Activated naive CD8-positive, alpha-beta T cell treated with anti-CD3 and anti-CD28 coated beads, Interleukin-2, amount 50 U/mL, for 24 hours (primary cell): ENCODE measurements around the gene LBP.

Experiments
- ATAC-seq: fragments of 150-1000 bp; cut with Tn5 transposase; one replicate; pipeline ENCODE4 v1.10.0; 2021
- DNase-seq: peaks from one replicate; pipeline ENCODE4 v3.0.0; 2021
- H3K27ac Mint-ChIP-seq: one replicate; pipeline ENCODE4 v1.8.0; 2021; ENCODE audit warnings: mild to moderate bottlenecking, mixed read lengths
- H3K27me3 Mint-ChIP-seq: one replicate; pipeline ENCODE4 v1.8.0; 2021; ENCODE audit warnings: mixed read lengths
- H3K36me3 Mint-ChIP-seq: one replicate; pipeline ENCODE4 v1.8.0; 2021; ENCODE audit warnings: low read depth, mixed read lengths
- H3K4me1 Mint-ChIP-seq: one replicate; pipeline ENCODE4 v1.8.0; 2021; ENCODE audit warnings: mixed read lengths
- H3K4me3 Mint-ChIP-seq: one replicate; pipeline ENCODE4 v1.8.0; 2021; ENCODE audit warnings: mild to moderate bottlenecking, moderate library complexity, mixed read lengths
- H3K9me3 Mint-ChIP-seq: one replicate; pipeline ENCODE4 v1.8.0; 2021; ENCODE audit warnings: mixed read lengths

LBP gene, protein sequence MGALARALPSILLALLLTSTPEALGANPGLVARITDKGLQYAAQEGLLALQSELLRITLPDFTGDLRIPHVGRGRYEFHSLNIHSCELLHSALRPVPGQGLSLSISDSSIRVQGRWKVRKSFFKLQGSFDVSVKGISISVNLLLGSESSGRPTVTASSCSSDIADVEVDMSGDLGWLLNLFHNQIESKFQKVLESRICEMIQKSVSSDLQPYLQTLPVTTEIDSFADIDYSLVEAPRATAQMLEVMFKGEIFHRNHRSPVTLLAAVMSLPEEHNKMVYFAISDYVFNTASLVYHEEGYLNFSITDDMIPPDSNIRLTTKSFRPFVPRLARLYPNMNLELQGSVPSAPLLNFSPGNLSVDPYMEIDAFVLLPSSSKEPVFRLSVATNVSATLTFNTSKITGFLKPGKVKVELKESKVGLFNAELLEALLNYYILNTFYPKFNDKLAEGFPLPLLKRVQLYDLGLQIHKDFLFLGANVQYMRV

DNA sequence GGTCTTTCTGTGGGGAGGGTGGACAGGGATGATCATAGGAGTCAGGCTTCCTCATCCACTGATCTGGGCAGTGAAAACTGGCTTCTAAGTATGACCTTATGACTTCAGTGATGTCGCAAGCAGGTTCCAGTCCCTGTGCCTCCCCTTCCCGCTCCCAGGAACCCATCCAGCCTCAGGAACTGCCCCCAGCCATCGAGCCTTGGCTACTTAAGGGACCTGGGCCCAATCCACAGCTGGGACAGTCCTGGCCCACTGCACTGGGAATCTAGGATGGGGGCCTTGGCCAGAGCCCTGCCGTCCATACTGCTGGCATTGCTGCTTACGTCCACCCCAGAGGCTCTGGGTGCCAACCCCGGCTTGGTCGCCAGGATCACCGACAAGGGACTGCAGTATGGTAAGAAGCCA lies at the start of gene LBP:
TSS of gene LBP (plus strand) at position 236 of the 405 bp plus-strand sequence. CDS start at position 271, 35 bp downstream.
- DNase-seq (no peak), ATAC-seq (no peak)
- H3K4me1 Mint-ChIP-seq = no peaks in the 10 kb centered on the region
- H3K4me3 Mint-ChIP-seq = no peak within 1 kb of the TSS
- no peak within 1 kb of the TSS for H3K27ac Mint-ChIP-seq
- no peaks in the 10 kb centered on the region for H3K27me3 Mint-ChIP-seq
- no peaks in the 10 kb centered on the region for H3K9me3 Mint-ChIP-seq
- H3K36me3 Mint-ChIP-seq = no peaks in the 10 kb centered on the region

DNA sequence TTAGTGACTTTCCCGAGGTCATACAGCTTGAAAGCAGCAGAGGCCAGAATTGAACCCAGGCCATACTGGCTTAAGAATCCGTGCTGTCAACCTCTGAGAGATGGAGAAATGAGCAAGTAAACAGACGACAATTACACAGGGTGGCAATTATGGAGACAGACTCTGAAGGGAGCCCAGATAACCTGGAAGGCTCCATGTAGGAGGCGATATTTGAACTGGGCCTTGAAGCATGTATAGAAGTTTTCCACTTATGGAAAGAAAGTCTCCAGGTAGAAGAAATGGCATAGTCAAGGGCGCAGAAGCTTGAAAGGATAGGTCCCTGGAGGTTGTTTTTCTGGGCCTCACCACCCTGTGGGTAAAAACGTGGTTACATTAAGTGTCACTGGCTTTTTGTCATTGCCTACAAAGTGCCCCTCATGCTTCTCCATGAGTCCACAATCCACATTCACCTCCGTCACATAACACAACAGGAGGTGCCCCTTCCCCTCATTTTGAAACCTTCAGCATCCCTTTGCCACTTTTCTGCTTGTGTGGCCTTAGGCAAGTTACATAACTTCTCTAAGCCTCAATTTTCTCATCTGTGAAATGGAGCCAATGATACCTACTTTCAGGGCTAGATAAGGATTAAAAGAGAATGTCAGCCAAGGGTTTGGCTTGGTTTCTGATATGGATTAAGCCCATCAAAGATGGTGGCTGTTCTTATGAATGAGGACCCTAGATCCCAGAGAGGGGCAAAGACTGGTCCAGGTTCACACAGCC lies 48.2 kb upstream of the LBP start:
- H3K4me3 Mint-ChIP-seq = no peak overlapping the region
- H3K27me3 Mint-ChIP-seq = peaks cover 18% of the 10 kb centered on the region
- H3K27ac Mint-ChIP-seq = no peak overlapping the region
- no peaks in the 10 kb centered on the region for H3K36me3 Mint-ChIP-seq
- no peaks in the 10 kb centered on the region for H3K4me1 Mint-ChIP-seq
- DNase-seq = no peak
- no peak for ATAC-seq
- no peaks in the 10 kb centered on the region for H3K9me3 Mint-ChIP-seq

DNA sequence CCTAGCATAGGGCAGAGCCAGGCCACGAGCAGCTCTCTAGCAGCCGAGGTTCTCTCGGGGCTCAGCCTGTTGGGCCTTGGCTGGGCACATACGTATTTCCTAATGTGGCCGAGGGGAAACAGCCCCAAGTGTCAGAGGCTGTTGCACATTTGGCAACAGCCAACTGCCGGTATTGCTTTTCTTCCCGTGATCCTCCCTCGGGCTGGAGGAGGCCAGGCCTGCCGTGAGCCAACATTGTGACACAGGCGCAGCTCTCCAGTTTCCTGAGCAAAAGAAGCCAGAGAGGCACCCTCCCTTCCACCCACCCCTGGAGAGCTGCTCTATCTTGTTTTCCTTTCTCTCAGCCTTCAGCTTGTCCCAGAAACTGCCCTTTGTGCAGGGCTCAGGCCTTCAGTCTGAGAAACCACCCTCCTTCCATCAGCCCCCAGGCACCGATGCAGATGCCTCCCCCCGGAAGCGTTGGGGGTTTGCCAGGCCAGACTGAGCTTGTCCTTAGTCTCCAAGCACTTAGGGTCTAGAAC lies 47.5 kb upstream of the LBP start:
- Mint-ChIP-seq H3K27me3 (peaks cover 25% of the 10 kb centered on the region), H3K27ac (no peak overlapping the region), H3K4me1 (peaks cover 6% of the 10 kb centered on the region), H3K36me3 (no peaks in the 10 kb centered on the region), H3K9me3 (no peaks in the 10 kb centered on the region), H3K4me3 (no peak overlapping the region)
- ATAC-seq = no peak
- DNase-seq = no peak

DNA sequence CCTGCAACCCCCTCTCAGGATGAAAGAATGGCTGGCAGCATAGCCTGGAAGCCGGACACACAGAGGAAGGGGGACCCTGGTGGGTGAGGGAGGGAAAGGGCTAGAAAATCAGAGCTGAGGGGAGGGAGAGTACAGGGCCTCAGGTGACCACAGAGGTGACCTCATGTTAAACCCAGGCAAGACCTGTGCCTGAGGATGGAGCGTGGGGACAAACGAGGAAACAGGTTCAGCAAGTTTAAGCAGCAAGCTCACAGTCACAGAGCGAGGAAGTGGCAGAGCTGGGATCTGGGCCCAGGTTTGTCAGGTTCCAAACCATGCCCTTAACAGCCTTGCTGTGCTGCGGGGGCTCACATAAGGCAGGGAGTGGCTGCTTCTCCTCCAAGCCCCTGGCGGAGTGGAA lies 46.3 kb upstream of the LBP start:
- H3K4me1 Mint-ChIP-seq = peaks cover 11% of the 10 kb centered on the region
- no peak overlapping the region for H3K27ac Mint-ChIP-seq
- no peaks in the 10 kb centered on the region for H3K36me3 Mint-ChIP-seq
- no peaks in the 10 kb centered on the region for H3K9me3 Mint-ChIP-seq
- H3K4me3 Mint-ChIP-seq = no peak overlapping the region
- no peak for DNase-seq
- peaks cover 37% of the 10 kb centered on the region for H3K27me3 Mint-ChIP-seq
- no peak for ATAC-seq

DNA sequence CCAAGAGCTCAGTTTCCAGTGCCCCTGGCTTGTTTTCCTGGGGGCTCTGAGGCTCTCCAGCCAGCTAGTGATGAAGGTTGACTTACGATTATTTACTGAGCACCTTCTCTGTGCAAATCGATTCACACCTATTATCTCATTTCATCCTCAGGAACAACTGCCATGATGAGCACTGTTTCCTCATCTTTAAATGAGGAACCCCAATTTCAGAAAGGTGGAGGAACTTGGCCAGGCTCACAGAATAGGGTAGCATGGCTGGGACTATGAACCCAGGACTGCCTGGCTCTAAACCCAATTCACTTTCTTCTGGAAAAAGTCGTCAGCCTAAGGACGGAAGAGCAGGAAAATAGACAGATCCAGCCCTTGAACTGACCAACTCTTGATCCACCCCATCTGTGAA lies 45.8 kb upstream of the LBP start:
- Mint-ChIP-seq H3K9me3 (no peaks in the 10 kb centered on the region), H3K4me1 (peaks cover 11% of the 10 kb centered on the region), H3K27ac (no peak overlapping the region), H3K36me3 (no peaks in the 10 kb centered on the region), H3K4me3 (no peak overlapping the region), H3K27me3 (peaks cover 39% of the 10 kb centered on the region)
- ATAC-seq (no peak), DNase-seq (no peak)

DNA sequence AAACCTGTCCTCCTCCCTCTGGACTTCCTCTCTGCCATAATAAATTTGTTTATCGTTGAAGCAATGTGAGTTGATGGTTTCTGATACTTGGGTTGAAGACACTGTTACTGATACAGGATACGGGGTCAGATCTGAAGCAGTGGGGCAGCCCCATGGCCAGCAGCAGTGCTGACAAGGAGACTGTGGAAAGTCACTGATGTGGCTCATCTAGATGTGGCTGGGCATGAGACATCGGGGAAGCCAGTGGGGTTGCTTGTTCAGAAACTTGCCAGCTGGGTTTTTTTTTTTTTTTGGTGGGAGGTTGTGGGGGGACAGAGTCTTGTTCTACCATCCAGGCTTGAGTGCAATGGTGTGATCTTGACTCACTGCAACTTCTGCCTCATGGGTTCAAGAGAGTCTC lies 45.0 kb upstream of the LBP start:
- Mint-ChIP-seq H3K36me3 (no peaks in the 10 kb centered on the region), H3K4me3 (no peak overlapping the region), H3K9me3 (no peaks in the 10 kb centered on the region), H3K27me3 (peaks cover 40% of the 10 kb centered on the region), H3K4me1 (peaks cover 11% of the 10 kb centered on the region), H3K27ac (no peak overlapping the region)
- ATAC-seq = peak; percentile 54
- DNase-seq = no peak

DNA sequence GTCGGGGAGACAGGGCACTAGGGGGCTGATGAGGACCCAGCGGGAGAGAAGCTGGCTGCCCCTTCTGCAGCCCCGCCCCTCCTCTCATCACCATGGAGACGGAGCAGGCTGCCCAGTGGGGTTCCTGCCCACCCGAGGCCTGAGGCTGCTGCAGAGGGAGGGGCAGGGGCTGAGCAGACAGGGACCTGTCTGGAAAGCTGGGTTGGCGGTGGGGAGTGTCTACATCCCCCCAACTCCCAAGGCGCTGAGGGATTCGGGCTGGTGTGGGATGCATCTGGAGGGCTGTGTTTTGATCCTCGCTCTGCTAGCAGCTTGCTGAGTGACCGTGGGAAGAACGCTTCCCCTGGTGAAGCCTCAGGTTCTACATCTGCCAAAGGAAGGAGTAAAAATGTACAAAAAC lies 43.5 kb upstream of the LBP start:
- ATAC-seq (no peak), DNase-seq (no peak)
- H3K9me3 Mint-ChIP-seq = no peaks in the 10 kb centered on the region
- H3K4me3 Mint-ChIP-seq = no peak overlapping the region
- H3K36me3 Mint-ChIP-seq = no peaks in the 10 kb centered on the region
- H3K4me1 Mint-ChIP-seq = peaks cover 11% of the 10 kb centered on the region
- no peak overlapping the region for H3K27ac Mint-ChIP-seq
- peaks cover 52% of the 10 kb centered on the region for H3K27me3 Mint-ChIP-seq

DNA sequence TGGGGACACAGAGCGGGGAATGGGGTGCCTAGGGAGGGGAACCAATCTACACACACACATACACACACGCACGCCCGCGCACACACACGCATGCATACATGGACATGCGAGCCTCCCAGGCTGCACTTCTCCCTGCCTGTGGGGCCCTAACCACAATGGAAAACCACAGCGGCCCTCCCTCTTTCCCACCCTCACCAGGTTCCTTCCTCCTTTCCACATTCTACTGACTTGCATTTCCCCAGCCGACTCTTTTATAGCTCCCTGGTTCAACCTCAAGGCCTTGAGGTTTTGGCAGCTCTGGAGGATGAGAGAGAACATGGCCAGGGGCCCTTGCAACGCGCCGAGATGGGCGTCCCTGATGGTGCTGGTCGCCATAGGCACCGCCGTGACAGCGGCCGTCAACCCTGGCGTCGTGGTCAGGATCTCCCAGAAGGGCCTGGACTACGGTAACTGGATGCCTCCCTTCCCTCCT lies 42.3 kb upstream of the LBP start, which contains the start of gene BPI:
TSS of gene BPI (plus strand) at position 249 of the 472 bp plus-strand sequence. CDS start at position 317, 68 bp downstream.
- Mint-ChIP-seq H3K27ac (no peak within 1 kb of the TSS), H3K4me1 (peaks cover 11% of the 10 kb centered on the region), H3K36me3 (no peaks in the 10 kb centered on the region), H3K27me3 (peaks cover 51% of the 10 kb centered on the region), H3K9me3 (no peaks in the 10 kb centered on the region), H3K4me3 (no peak within 1 kb of the TSS)
- DNase-seq = peak; percentile 24
- ATAC-seq = peak; percentile 45

DNA sequence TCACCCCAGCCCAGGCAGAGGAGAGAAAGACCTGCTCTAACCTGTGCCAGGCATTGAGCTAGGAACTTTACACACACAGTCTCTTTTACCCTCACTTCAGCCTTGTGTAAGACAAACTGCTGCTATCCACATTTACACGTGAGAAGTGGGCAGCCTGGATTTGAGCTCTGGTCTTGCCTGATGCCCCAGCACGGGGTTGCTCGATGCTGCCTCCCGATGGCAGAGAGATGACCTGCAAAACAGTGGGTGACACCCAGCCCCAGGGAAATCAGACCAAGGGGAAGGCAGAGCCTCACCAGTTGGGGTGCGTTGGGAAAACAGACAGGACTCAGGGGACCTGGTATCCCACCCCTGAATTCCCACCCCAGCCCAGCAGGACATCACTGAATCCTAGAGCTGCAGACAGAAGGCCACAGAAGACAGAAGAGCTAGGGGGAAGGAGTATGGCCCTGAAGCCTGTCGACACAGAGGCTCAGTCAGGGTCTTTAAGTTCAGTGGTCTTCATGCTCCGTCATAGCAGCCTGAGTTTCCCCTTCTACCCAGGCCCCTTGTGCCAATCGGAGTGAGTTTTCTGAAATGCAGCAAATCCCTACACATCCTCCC lies 41.3 kb upstream of the LBP start:
- ATAC-seq (no peak), DNase-seq (peak; percentile 45)
- Mint-ChIP-seq H3K36me3 (no peaks in the 10 kb centered on the region), H3K4me1 (peaks cover 11% of the 10 kb centered on the region), H3K4me3 (no peak overlapping the region), H3K9me3 (no peaks in the 10 kb centered on the region), H3K27ac (no peak overlapping the region), H3K27me3 (peaks cover 53% of the 10 kb centered on the region)

DNA sequence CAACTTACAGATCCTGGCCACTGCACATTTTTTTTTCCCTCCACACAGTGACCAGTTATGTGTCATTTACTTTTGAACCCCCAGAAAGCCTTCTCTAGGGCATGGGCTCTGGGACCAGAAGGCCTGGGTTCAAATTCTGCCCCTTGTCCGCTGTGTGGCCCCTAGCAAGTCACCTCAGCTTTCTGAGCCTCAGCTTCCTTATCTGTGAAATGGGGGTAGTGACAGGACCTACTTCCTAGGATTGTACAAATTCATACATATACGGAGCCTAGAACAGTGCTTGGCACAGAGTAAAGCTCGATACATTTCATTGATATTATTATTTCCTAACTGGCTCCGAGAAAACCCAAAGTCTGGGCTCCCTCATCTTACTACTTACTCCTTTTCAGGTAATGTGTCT lies 40.7 kb upstream of the LBP start:
- no peak overlapping the region for H3K4me3 Mint-ChIP-seq
- H3K9me3 Mint-ChIP-seq = no peaks in the 10 kb centered on the region
- ATAC-seq (no peak), DNase-seq (no peak)
- H3K27me3 Mint-ChIP-seq = peaks cover 55% of the 10 kb centered on the region
- H3K36me3 Mint-ChIP-seq = no peaks in the 10 kb centered on the region
- H3K27ac Mint-ChIP-seq = no peak overlapping the region
- H3K4me1 Mint-ChIP-seq = peaks cover 11% of the 10 kb centered on the region

DNA sequence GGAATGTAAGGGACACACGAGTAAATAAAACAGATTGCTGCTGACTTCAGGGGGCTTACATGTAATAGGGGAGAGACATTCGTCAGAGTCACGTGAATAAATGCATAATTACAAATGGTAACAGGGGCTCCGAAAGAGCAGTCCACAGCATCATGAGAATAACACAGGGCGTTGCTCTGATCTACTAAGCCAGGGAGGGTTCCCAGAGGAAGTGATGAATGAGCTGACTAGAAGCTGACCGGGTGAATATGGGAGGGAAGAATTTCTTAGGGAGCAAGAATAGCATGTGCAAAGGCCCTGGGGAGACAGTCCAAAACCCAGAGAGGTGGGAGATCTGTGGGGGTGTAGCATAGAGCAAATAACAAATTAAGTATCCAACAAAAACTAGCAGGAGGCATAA lies 39.9 kb upstream of the LBP start:
- H3K27me3 Mint-ChIP-seq = peaks cover 58% of the 10 kb centered on the region
- DNase-seq (no peak), ATAC-seq (no peak)
- no peak overlapping the region for H3K27ac Mint-ChIP-seq
- H3K36me3 Mint-ChIP-seq = no peaks in the 10 kb centered on the region
- peaks cover 11% of the 10 kb centered on the region for H3K4me1 Mint-ChIP-seq
- H3K4me3 Mint-ChIP-seq = no peak overlapping the region
- no peaks in the 10 kb centered on the region for H3K9me3 Mint-ChIP-seq

DNA sequence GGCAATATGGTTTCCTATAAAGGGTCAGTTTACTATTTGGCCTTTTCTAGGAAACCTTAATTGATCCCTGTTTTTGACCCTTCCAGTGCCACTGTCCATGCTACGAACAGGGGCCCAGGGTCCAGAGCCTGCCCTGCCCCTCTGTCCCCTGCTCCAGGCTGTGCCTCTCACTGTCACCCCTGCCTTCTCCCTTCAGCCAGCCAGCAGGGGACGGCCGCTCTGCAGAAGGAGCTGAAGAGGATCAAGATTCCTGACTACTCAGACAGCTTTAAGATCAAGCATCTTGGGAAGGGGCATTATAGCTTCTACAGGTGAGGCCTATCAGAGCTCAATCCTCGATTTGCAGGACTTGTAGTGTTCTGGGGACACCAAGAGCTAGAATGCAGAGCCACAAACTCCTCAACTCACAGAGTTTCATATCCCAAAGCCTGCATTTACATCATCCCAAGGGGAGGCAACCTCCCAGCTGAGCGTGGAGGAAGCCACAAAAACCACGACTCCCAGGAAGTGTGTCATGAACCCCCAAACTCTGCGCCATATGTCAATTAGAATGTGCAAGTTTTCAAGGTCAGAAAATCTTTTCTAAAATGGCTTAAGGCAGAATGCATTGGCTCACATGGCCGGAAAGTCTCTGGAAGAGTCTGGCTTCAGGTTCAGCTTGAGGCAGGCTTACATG lies 38.8 kb upstream of the LBP start:
- Mint-ChIP-seq H3K4me1 (peaks cover 11% of the 10 kb centered on the region), H3K4me3 (no peak overlapping the region), H3K36me3 (no peaks in the 10 kb centered on the region), H3K27me3 (peaks cover 56% of the 10 kb centered on the region), H3K9me3 (no peaks in the 10 kb centered on the region), H3K27ac (no peak overlapping the region)
- no peak for DNase-seq
- ATAC-seq = no peak

DNA sequence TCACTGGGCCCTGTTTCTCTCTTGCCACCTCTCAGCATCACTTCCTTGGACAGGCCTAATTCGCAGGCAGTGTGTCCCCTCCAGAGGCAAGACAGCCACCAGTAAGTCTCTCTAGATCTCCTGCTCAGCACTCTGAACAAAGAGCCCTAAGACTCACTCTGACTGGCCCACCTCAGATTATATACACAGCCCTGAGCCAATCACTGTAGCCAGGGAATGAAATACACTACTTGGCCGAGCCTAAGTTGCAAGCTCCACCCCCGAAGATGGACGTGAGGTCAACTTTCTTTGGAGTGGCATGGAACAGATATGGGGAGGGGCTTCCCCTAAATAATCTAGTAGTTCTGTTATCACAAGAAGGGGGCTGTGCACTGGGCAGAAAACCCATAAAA lies 38.2 kb upstream of the LBP start:
- ATAC-seq = no peak
- Mint-ChIP-seq H3K27ac (no peak overlapping the region), H3K9me3 (no peaks in the 10 kb centered on the region), H3K36me3 (no peaks in the 10 kb centered on the region), H3K4me3 (no peak overlapping the region), H3K4me1 (peaks cover 11% of the 10 kb centered on the region), H3K27me3 (peaks cover 52% of the 10 kb centered on the region)
- no peak for DNase-seq

DNA sequence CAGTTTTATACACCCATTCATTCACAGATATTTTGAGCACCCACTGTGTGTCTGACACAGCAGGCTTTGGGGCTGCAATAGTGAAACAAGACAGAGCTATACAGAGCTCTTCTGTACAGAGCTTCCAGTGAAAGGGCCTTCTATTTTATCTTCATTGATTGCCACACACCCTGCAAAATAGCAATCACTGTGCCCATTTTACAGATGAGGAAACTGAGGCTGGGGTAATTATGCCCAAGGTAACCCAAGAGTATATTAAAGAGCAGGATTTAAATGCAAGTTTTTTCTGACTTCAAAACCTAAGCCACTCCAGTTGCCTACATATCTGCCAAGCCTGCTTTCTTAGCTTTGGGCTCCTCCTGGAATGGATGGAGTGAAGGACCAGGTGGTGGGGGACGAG lies 37.8 kb upstream of the LBP start:
- peaks cover 9% of the 10 kb centered on the region for H3K4me1 Mint-ChIP-seq
- H3K36me3 Mint-ChIP-seq = no peaks in the 10 kb centered on the region
- H3K27ac Mint-ChIP-seq = no peak overlapping the region
- no peak for ATAC-seq
- no peaks in the 10 kb centered on the region for H3K9me3 Mint-ChIP-seq
- no peak for DNase-seq
- peaks cover 48% of the 10 kb centered on the region for H3K27me3 Mint-ChIP-seq
- H3K4me3 Mint-ChIP-seq = no peak overlapping the region
